Activated CD4-positive, alpha-beta T cell treated with anti-CD3 and anti-CD28 coated beads for 48 hours (primary cell): Measurements from ENCODE around the gene SLC30A3.
A peak's percentile ranks its signal among the peaks of the same experiment; 100 is the strongest.
"Not testable (repeated sequence)": the region's sequence is repeated elsewhere in the genome, so short reads cannot be mapped to it uniquely, and the experiment has no call there.

Experiments used
- DNase-seq: peaks from one replicate; pipeline ENCODE4 v3.0.0-alpha.2; 2020

The SLC30A3 gene, protein sequence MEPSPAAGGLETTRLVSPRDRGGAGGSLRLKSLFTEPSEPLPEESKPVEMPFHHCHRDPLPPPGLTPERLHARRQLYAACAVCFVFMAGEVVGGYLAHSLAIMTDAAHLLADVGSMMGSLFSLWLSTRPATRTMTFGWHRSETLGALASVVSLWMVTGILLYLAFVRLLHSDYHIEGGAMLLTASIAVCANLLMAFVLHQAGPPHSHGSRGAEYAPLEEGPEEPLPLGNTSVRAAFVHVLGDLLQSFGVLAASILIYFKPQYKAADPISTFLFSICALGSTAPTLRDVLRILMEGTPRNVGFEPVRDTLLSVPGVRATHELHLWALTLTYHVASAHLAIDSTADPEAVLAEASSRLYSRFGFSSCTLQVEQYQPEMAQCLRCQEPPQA

DNA sequence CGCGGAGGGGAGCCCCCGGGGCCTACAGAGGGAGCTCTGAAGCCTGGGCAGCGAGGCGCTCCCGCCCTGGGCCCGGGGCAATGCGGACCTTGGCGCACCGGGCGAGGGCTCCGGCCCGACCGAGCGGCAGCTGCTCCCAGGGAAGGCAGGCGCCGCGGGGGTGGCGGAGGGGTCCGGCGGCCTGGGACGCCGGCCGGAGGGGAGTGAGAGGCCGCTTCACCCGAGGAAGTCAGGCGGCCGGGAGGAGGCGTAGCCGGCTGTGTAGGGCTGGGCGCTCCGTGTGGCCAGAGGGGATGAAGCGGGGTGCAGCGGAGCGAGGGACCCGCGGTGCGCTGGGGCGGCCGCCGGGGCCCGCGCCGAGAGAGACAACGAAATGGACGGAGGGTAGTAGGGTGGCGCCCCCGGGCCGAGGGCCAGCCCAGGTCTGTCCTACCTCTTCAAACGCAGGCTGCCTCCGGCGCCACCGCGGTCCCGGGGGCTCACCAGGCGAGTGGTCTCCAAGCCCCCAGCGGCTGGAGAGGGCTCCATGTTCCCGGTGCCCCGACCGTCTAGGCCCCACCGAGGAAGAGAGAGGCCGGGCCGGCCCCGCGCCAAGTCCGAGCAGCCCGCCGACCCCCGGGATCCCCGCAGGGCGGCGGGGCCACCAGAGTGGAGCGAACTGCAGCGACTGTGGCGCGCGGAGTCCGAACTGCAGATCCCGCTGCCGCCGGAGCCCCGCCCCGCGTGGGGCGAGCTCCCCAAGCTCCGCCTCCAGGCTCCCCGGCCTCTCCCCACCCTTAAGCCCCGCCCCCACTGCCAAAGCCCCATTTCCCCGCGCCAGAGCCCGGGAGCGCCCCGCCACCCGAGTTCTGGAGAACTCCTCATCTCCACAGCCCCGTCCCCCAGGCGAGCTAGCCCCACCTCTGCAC is at the start of gene SLC30A3:
Gene SLC30A3, minus strand, starts transcription at position 669 of the 908 bp plus-strand sequence. Its CDS starts 141 bp downstream, at position 528.
- peak; percentile 82 for DNase-seq

DNA sequence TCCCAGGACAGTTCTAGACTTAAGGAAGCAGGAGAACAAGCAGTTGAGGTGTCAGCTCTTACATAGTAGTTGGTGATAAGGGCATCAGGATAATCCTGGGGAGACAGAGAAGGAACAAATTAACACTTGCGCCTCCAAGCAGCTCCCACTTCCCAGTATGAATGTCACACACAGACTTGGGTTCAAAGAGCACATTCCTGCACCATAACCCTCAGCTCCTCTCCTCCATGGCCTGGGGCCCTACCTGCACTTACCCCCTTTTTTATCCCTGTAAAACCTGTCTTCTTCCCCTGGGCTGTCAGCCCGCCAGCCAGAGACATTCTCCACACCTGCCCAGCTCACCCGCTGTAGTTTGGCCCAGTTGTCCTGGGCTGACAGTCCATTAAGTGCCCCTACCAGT is 49.3 kb upstream of the SLC30A3 start:
- DNase-seq = no peak

DNA sequence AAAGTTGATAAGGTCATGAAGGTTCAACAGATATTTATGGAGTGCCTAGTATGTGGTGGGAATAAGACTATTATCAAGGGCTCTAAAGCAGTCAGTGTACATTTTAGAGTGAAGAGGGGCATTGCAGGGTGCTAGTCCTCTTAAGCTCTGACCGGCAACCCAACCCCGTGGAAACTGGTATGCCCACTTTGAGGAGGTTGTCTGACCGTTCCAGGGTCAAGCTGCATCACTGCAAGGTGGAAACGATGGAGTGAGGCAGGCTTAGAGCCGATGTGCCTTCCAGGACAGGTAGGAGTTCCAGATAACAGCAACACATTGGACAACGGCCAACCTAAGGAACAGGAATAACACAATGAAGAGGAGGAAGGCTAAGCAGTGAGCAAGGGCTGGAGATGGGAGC is 46.8 kb upstream of the SLC30A3 start:
- no peak for DNase-seq

DNA sequence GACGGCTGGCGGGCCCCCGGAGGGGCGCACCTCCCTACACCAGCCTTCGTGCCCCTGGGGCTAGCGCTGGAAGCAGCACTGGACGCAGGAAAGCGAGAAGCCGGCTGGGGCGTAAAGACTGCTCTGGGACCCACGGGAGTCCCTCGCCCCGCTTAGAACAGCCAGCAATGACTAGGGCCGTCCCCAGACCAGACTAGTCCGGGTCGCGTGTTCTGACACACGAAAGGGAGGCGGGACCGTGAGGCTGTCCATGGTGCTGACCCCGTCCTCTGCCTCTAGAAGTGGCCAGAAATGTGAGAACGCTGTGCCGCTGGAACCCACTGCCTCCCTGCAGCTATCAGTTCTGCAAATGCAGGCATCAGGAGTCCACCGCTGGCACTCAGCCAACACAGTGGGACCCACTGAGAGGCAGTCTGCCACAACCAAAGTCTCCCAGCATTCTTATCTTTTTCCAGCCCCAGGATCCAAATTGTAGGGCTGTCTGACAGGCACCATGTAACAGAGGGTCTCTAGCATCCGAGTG is 45.6 kb upstream of the SLC30A3 start, which contains the start of gene UCN:
Gene UCN, minus strand, starts transcription at position 87 of the 523 bp plus-strand sequence. CDS start 550 bp downstream, outside the sequence.
- DNase-seq = peak; percentile 25

DNA sequence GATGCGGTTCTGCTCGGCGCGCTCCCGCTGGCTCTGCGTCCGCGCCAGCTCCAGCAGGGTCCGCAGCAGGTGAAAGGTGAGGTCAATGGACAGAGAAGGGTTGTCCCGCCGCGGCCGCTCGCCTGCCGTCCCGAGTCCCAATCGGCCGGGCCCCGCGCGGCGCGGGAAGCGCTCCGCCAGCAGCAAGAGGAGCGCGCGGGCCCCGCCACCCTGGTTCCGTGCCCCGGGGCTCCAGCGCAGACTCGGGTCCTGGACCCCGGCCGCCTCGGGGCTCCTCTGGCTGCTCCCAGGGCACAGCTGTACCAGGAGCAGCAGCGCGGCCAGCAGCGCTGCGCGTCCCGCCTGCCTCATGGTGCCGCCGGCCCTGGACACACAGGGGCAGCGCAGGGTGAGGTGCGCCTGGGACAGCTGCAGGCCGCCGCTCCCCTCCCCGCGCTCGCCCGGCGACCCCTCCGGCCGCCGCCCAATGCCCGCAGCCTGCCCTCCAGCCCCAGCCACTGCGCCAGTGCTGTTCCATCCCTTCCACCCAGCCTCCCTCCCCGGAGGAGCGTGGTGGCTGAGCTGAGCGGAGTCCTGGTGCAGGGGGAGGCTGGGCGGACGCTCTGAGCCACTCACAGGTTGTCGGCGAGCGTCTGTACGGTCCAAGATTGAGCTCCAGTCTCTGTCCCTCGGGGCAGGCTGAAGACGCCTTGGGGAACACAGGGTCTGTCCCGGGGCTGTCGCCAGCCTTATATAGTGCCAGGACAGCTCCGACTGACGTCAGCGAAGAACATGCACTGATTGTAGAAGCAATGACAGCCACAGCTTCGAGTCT is 44.9 kb upstream of the SLC30A3 start:
- no peak for DNase-seq

DNA sequence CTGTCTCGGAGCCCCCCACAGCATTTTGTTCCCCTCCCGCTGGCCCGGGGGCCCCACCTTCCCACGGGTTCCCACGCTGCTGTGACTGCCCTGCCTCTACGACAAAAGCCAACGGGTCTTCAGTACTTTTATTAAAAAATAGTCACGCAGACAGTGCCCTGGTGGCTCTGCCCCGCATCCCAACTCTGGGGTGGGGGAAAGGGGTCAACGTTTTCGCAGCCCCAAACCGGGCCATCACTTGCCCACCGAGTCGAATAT is 44.4 kb upstream of the SLC30A3 start:
- DNase-seq = no peak

DNA sequence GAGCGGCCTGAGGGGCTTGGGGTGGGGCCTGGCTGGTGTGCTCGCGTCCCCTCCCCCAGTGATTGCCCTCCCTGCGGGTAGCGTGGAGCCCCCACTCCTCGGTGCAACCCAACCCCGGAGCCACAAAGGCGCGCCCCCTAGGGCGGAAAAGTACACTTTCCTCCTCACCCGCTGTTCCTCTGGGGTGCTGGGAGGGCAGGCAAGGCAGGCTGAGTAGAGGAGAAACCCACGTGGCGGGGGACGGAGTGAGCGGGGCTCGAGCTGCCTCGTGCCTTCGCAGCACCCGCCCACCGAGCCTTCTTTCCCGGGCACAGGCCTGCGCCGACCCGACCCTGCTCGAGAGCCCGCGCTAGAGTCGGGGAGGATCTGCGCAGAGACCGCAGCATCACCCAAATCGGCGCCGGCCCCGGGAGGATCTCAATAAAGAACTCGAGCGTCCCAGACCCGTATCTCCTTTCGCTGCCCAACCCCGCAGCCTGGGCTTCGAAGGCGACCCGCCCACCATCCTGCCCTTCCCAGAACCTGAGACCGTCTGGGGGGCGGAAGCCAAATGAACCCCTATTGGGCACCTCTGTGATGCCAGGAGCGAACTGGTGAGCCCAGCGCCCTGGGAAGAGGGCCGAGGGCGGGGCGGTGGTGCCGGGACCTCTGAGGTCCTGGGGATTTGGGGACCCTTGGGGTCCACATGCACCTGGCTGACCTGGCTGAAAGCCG is 43.9 kb upstream of the SLC30A3 start:
- peak; percentile 56 for DNase-seq

DNA sequence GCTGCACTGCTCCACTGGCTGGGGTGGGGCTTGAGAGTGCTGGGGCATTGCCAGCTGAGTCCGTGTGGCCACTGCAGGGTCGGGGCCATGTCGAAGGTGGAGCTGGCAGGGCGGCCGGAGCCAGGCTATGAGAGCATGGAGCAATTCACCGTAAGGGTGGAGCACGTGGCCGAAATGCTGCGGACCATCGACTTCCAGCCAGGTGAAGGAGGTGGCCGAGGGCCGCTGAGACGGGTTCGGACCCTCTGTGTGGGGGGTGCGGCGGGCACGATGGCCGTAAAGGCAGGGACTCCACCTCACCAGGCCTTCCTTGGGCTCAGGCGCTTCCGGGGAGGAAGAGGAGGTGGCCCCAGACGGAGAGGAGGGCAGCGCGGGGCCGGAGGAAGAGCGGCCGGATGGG is 43.3 kb upstream of the SLC30A3 start:
- DNase-seq = no peak

DNA sequence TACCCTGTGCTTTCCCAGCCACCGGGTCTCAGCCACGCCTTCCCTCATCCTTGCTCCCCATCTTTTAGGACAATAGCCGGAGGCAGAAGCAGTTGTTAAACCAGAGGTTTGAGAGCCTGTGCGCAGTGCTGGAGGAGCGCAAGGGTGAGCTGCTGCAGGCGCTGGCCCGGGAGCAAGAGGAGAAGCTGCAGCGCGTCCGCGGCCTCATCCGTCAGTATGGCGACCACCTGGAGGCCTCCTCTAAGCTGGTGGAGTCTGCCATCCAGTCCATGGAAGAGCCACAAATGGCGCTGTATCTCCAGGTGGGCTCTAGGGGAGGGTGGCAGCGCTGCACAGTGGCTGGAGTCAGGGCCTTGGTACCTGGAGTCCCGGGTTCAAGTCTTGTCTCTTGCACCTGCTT is 42.7 kb upstream of the SLC30A3 start:
- no peak for DNase-seq

DNA sequence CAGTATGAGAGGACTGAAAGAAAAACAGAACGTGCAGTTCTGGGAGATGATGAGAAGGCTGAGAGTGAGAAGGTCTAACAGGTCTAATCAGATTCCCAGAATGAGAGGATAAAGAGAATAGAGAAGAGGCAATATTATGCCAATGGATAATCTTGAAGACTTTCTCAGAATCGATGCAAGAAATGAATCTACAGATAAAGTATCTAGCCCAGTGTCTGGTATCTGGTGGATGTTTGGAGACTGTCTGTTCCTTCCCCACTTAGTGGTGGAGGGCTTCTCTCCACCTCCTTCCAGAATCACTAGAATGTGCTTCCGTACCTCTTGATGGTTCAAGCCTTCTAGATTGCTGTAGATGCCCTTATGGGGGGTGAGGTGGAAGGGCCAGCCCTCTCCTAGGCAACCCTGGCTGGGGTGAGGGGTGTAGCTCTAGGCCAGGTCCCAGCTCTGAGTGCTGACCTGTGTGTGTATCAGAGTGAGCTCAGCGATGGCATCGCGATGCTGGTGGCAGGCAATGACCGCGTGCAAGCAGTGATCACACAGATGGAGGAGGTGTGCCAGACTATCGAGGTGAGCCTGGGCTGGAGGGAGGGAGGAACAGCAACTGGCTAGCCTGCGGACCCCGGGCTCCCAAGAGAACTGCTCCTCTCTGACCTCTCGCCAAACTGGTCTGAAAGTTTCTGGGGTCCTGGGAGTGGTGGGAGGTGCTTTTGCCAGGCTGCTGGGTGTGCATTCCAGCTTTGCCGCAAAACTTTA is 41.8 kb upstream of the SLC30A3 start:
- no peak for DNase-seq

DNA sequence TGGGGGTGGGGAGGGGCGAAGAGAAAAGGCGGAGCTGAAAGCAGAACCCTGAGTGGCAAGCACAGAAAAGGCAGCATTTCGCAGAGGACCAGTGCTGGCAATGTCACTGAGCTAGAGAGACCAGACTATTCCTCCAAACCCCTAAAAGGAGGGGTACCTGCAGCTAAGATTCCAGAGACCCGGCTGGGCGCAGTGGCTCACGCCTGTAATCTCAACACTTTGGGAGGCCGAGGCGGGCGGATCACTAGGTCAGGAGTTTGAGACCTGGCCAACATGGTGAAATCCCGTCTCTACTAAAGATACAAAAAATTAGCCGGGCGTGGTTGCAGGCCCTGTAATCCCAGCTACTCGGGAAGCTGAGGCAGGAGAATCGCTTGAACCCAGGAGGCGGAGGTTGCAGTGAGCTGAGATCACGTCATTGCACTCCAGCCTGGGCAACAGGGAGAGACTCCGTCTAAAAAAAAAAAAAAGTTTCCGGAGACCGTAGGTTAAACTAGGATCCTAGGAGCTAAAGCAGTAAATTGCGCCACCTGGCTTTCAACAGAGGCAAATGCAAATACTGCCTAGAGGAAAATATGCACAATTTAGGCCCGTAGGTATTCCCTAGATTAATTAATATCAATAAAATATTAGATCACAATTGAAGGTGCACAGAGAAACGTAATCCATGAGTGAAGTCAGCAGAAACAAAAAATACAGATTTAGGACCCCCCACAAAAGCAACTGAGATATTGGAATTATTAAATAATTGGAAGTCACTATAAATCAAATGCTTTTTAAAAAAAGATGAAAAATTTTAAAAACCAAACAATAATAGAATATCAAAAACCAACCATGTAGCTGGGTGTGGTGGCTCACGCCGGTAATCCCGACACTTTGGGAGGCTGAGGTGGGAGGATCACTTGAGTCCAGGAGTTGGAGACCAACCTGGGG is 40.5 kb upstream of the SLC30A3 start:
- peak; percentile 56 for DNase-seq

DNA sequence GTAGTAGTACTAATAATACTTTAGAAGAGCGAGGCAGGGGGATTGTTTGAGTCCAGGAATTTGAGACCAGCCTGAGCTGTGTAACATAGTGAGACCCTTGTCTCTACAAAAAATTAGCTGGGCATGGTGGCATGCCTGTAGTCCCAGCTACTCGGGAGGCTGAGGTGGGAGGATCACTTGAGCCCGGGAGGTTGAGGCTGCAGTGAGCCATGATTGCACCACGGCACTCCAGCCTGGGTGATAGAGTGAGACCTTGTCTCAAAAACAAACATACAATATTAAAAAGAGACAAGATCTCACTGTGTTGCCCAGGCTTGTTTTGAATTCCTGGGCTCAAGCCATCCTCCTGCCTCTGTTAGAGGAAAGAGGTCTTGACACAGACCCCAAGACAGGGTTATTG is 37.8 kb upstream of the SLC30A3 start:
- DNase-seq = not testable (repeated sequence)

DNA sequence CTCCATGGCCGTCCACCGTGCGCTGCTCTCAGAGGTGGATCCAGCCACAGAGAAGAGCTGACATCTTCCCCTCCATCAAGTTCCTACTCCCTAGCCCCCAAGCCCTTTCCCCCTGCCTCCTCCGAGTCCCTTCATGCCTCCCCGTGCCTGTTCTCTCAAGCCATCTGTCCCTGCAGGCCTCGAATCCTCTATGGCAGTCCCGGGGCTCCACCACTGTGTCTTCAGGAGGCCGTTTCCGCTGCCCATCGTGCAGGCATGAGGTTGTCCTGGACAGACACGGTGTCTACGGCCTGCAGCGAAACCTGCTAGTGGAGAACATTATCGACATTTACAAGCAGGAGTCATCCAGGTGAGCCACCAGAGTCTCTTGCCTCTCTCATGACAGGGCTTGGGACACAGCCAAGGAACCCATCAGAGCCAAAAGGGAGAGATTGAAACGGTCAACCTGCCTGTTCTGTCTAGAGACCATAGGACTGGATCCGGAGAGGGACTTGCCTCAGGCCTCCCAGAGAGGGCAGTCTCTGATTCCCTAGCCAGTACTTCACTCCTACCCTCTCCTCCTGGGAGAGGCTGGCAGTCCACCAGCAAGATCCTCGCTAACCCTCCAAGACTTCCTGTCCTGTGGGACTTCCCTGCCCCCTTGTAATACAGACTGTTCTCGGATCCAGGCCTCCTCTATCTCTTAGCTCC is 35.7 kb upstream of the SLC30A3 start:
- DNase-seq = no peak

DNA sequence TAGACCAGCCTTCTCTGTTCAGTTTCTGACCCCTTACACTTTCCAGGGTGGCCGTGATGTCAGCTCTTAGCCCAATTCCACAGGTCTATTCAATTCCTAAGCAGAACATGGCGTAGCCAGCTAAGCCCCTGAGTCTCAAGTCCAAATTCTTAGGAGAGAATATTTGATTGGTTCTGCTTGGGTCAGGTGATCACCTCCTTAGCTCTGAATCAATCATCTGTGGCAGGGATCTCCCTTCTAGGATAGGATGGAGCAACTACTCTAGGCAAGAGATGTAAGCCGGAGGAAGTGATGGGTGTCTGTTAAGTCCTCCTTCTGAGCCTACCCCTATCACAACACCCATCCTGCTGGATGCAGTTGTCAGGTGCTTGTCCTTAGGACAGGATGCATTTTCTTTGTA is 34.3 kb upstream of the SLC30A3 start:
- DNase-seq = no peak

DNA sequence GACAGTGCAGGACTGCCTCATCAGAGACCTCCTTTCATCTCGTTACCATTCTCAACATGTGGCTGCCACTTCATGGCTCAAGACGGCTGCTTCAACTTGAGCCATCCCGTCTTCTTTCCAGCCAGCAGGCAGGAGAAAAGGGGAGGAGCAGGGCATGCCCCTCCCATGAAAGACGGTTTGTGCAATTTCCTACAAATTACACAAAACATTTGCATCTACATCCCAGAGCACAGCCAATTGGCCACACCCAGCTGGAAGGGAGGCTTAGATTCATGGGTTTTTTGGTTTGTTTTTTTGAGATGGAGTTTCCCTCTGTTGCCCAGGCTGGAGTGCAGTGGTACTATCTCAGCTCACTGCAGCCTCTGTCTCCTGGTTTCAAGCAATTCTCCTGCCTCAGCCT is 33.6 kb upstream of the SLC30A3 start:
- no peak for DNase-seq

DNA sequence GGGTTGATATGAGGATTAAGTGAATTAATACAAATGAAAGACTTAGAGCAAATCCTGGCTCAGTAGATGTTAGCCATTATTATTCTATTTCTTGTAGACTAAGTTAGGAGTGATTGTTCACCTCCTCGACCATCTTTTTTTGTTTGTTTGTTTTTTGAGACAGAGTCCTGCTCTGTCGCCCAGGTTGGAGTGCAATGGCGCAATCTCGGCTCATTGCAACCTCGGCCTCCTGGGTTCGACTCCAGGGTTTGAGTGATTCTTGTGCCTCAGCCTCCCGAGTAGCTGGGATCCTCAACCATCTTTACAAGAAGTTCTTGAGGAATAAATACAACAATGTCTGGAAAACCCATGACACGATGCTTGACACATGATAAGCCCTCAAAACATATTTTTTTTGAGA is 32.1 kb upstream of the SLC30A3 start:
- no peak for DNase-seq

DNA sequence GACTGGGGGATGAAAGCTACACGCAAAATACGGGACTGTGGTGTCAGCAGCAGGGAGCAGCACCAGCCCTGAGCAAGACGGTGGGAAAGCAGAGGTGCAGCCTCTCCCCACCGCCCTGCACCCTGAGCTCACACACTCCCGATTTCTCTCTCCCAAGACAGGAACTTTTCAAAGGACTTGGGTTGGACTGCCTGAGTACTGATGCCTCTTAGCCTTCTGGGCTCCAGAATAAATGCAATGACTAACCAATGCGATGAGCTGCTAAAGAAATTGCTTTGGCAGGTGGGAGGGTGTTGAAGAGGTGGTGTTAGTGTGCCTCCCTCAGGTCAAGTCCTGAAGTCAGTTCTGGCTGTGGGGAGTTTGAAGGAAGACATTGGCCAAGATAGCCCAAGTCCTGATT is 29.0 kb upstream of the SLC30A3 start:
- no peak for DNase-seq

DNA sequence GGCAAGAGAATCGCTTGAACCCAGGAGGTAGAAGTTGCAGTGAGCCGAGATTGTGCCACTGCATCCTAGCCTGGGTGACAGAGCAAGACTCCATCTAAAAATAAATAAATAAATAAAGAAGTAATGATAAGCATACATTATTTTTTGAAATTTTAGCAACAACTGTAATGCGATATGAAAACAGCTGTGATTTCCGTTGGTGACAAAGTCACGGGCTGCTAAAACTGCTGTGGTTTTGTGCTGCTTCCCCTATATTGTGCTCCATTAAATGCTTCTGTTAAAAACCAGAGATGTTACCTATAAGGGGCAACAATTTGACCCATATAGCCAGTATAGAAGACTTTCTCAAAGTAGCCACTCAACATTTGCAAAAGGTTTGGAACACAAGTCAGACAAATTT is 27.7 kb upstream of the SLC30A3 start:
- DNase-seq = no peak

DNA sequence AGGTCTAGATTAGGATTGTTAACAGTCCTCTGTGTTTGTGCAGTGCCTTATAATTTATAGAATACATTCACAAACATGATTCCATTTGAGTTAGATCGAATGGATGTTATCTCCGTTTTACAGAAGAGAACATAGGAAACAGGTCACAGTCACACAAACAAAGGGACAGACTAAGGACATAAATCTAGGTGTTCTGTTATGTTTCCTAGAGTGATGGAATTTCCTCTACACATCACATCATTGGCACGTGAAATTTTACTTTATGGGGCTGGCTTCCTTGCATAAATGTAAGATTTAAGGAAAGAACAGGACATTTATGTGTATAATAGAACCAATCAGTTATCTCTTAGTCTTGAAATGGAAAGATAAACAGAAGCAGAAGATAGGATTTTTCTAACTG is 25.8 kb upstream of the SLC30A3 start:
- no peak for DNase-seq

DNA sequence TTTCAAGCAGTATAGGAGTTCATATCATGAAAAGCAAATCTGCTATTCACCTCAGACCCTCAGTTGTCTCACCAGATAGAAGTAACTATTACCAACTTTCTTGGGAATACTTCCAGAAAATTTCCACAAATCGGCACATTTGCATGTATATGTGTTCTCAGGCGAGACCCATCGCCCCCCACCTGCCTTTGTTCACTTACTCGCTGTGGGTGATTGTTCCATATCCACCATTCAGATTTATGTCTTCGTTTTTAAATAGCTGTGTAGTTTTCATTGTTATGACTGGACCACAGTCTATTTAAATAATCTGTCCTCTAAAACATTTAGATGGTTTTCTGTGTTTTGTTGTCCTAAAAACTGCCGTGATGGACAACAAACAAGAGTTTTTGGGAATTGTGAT is 22.6 kb upstream of the SLC30A3 start:
- no peak for DNase-seq
